GM19035 (cell line): ENCODE measurements around the gene TTC17.
A peak's percentile ranks its signal among the peaks of the same experiment; 100 is the strongest.
"Not testable (repeated sequence)": the region's sequence is repeated elsewhere in the genome, so short reads cannot be mapped to it uniquely, and the experiment has no call there.

Experiments
- ATAC-seq: cut with Tn5 transposase; IDR thresholded peaks from one replicate; pipeline ENCODE4 v1.9.1; 2021; ENCODE audit not compliant: unreplicated experiment

TTC17 gene

DNA sequence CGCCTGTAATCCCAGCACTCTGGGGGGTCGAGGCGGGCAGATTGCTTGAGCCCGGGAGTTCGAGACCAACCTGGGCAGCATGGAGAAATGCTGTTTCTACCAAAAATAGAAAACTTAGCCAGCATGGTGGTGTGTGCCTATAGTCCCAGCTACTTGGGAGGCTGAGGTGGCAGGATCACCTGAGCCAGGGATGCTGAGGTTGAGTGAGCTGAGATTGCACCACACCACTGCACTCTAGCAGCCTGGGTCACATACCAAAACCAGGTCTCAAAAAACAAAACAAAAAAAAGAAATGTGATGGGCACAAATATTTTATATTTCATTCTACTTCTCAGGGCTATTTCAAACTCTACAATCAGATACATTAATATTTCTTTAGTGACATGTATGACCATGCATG lies 25.7 kb downstream of the TTC17 start:
- ATAC-seq = no peak

DNA sequence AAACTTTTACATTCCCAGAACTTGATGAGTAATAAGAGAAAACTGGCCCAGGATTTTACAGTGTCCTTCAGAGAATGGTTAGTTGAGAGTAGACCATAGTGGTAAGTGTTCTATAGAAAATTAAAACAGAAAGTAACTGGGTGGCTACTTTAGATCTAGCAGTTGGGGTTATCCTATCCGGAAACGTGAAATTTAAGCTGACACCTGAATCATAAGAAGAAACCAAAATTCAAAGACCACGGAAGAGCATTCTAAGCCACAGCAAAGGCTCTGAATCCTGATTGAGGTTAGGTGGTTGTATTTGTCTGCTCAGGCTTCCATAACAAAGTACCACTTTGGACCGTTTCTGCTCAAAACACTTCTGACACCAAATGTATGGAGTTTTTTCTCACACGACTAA lies 34.0 kb downstream of the TTC17 start:
- no peak for ATAC-seq

DNA sequence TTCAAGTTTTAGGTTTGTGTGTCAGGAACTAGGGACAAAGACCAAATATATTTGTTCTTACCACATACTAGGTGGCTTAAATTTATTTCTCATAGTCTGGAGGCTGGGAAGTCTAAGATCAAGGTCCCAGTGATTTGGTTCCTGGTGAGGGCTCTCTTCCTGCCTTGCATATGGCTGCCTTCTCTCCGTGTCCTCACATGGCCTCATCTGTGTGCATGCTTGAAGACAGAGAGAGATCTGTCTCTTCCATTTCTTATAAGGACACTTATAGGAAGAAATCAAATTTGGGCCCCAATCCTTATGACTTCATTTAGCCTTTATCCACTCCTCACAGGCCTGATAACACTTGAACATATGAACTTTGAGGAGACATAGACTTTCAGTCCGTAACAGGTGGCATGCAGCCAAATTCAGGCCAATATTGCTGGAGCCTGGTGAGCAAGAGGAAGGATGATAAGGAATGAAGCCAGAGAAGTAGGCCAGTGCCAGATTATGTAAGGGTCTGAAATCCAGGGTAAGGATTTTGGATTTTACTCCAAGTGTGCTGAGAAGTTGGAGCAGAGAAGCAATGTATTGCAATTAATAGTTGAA lies 35.1 kb downstream of the TTC17 start:
- no peak for ATAC-seq

DNA sequence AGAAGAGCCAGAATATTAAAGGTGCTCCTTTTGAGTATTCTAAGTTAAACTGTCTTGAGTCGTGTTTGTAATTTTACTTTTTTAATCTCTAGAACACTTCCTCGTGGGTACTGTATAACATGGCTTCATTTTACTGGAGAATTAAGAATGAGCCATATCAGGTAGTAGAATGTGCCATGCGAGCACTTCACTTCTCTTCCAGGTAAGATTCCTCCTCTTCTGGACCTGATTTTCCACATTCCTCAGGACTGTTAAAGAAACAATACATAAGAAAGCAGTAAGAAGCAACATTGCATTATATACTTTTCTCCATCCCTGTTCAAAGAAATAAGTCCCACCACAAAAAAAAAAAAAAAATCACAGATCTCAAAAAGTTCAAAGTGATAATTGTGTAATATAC lies 37.9 kb downstream of the TTC17 start:
- ATAC-seq = no peak

DNA sequence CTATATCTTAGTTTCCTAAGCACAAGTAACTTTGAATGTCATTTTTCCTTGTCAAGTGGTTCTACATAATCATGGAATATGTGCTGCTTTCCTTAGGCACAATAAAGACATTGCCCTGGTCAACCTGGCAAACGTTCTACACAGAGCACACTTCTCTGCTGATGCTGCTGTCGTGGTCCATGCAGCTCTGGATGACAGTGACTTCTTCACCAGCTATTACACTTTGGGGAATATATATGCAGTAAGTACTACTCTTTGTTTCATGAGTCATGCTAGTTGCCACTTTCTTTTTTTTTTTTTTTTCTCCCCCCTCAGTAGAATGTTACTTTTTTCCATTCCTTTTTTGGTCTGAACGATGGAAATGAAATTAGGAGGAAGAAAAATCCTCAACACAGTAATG lies 38.5 kb downstream of the TTC17 start:
- ATAC-seq = no peak

DNA sequence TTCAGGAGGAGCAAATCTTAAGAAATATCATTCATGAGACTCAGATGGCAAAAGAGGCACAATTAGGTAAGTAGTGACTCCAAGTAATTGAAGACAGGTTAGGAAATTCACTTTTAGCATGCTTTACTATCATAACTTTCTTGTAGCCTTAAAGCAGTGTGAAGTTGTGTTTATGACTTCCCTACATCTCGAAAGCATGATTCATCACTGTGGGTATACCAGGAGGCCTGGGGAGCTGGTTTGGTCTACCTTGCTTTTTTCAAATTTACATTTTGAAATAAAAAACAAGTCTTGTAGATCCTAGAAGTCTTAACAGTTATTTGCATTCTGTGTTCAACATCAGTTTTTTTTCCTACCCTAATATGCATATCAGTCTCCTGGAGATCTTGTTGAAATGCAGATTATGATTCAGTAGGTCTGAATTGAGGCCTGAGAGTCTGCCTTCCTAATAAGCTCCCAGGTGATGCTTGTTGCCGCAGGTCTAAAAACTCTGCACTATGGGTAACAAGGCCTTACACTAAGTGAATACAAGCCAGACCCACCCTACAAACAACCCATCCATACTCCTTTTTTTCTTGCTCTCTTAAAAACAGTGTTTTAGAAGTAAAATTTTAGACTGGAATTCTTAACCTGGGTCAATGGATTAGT lies 41.4 kb downstream of the TTC17 start:
- ATAC-seq = no peak

DNA sequence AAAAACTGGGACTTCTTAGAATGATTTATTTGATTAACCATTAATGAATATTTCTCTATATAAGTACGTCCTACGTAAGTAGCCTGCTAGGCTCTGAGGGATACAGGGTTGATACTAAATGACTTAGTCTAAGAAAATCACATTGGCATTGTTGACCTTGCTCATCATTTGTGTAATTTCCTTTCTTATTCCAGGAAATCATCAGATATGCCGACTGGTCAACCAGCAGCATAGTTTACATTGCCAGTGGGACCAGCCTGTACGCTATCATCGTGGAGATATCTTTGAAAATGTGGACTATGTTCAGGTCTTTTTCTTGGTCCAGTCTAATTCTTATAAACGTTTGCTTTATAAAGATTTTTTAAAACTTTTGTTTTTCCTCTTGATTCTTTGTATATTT lies 42.5 kb downstream of the TTC17 start:
- ATAC-seq = no peak

DNA sequence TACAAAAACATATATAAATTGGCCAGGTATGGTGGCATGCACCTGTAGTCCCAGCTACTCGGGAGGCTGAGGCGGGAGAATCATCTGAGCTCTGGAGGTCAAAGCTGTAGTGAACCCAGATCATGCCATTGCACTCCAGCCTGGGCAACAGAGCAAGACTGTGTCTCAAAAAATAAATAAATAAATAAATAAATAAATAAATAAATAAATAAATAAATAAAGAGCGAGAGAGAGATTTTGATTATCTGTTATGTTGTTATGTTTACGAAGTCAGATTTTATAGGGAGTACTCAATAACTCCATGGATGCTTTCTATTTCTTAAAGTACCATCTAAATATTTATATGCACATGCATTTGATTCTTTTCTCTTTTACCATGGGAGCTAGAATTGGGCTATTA lies 43.1 kb downstream of the TTC17 start:
- ATAC-seq = not testable (repeated sequence)

DNA sequence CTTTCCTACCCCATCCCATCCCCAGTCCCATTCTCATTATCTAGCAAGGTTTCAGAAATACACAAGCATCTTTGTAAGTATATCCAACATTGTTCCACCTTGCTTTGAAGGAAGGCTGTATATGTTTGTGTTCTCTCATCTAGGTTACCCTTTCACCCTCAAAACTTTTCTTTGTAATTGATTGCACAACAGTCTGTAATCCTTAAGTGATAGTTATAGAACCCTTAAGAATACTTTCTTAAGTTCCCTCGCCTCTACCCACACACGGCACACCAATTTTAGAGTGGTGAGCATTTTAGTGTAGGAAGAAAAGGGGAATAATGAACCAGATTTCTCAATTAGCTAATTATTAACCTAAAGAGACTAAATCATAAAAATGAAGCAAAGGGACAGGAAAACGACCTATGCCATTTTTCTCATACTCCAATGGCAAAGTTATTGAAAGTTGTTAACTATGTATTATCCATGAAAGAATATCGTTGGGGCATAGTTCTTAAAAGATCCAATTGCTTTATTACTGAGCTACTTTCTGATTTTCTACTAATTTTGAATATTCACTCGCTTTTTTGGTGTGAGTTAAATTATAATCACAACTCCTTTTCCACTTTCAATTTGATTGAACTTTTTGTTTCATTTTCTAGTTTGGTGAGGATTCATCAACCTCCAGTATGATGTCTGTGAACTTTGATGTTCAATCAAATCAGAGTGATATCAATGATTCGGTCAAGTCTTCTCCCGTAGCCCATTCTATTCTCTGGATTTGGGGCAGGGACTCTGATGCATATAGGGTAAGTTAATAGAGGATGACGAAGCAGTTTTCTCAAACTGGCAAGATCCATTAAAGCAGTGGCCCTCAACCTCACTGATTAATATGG lies 44.9 kb downstream of the TTC17 start:
- ATAC-seq = no peak

DNA sequence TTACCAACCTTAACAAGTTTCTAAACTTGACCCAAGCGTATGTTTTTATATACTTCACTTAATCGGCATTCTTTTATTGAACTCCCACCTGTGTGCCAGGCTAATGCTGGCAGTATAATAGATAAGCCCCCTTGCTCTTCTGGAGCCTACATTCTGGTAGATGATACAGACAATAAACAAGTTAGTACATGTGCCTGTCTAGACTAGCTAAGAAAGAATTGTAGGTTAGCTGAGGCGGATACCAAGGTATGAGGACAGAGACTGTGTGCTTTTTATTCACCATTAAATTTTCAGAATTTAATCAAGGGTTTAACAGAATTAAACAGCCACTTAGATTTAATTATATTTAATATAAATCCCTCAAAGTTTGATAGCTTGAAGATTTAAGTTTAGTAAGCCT lies 45.7 kb downstream of the TTC17 start:
- ATAC-seq = no peak

DNA sequence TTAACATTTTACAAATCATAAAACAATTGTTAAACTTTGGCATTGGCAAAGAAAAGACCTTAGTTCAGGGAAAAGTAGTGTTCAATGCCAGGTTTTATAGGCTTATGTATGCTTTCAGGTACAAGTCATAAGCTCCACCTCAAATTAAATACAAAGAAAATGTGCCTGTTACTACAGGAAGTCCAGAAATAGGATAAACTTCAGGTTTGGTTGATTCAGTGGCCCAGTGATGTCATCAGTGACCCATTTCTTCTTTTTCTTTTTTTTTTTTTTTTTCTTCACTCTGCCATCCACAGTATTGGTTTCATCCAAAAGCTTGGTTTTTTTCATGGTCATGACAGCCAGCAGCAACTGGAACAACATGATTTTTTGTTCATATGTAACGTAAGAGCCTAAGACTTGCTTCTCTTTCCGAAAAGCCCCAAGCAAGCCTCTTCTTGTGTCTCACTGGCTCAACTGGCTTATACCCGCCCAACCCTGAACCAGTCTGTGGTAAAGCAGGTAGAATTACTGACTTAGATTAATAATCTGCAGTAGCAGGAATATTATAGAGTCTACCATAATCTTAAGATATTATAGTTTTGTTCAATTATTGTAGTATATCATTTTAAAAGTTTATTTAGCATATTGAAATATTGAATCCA lies 46.2 kb downstream of the TTC17 start:
- ATAC-seq = no peak

DNA sequence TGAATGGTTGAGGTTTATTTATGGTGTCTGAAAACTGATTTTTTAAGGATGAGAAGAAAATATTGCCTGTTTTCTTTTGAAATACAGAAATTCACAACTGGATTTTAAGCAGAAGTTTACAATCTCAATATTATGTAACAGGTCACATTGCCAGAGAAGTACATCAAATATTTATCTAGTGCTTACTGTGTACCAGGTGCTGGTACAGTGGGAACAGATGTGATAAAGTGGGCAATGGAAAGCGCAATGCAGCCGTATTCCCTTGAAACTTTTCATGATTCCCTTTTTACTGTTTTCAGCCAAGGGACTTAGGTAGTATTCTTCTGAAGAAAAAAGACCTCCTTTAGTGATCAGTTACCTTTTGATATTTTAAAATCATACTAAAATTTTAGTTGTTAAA lies 49.6 kb downstream of the TTC17 start:
- no peak for ATAC-seq

DNA sequence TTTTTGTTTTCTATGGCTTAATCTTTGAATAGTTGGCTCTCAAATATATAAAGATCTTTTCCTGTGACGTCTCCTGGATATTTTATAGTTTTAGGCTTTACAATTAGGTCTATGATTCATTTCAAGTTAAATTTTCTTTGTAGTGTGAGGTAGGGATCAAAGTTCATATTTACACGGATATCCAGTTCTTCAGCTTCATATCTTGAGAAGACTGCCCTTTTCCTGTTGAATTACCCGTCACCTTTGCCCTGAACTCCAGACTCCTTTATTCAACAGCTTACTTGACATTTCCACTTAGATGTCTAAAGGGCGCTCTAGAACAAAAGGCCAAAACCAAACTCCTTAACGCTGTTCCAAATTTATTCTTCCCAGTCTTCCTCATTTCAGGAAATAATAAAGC lies 51.7 kb downstream of the TTC17 start:
- no peak for ATAC-seq

DNA sequence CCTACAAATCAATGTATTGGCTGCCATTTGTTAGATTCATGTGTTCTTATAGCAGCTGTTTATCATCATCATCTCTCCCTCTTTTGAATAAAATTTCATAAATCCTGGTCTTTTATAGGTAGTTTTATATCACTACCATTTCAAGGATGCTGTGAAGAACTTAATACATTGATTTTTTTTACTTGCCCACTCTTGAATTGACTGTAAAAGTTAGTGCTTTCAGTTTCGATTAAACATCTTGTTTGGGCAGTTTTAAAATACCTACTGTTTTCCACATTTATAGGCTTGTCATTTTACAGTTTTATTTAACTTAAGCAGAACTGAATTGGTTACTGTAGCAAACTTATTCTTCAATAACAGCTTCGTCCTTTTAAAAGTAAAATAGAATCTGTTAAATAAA lies 59.5 kb downstream of the TTC17 start:
- ATAC-seq = peak; percentile 64

DNA sequence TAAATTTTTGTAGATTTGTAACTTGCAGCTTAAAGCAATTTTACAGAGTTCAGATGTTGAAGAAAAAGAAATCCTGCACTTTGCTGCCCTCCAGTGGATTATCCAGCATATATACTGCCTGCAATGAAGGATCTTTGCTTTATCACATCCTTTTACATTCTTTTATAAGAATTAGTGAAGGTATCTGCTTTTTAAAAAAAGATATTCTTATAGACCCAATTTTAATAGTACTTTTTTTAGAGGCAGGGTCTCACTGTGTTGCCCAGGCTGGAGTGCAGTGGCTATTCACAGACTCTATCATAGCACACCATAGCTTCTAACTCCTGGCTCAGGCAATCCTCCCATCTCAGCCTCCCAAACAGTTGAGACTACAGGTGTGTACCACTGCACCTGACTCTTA lies 60.7 kb downstream of the TTC17 start:
- no peak for ATAC-seq

DNA sequence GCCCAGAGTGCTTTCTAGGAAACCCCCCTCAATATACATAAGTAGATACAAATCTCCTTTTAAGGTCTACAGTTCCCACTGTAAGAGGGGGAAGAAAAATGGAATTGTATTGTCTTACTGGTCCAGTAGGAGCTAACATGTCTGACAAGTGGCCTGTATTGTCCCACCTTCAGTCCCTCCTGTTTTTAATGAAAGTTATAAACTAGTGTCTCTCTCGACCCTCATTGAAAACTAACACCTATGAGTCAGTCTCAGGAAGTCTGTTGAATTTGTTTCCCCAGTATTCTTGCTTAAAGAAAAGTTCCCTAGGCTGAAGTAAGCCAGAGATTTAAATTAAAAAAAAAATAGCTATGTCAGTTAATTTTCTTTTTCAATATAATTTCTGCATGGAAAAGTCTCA lies 69.3 kb downstream of the TTC17 start:
- ATAC-seq = no peak

DNA sequence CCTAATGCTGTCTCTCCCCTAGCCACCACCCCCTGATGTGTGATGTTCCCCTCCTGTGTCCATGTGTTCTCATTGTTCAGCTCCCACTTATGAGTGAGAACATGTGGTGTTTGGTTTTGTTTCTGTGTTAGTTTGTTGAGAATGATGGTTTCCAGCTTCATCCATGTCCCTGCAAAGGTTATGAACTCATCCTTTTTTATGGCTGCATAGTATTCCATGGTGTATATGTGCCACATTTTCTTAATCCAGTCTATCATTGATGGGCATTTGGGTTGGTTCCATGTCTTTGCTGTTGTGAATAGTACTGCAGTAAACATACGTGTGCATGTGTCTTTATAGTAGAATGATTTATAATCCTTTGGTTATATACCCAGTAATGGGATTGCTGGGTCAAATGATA lies 72.2 kb downstream of the TTC17 start:
- ATAC-seq = not testable (repeated sequence)

DNA sequence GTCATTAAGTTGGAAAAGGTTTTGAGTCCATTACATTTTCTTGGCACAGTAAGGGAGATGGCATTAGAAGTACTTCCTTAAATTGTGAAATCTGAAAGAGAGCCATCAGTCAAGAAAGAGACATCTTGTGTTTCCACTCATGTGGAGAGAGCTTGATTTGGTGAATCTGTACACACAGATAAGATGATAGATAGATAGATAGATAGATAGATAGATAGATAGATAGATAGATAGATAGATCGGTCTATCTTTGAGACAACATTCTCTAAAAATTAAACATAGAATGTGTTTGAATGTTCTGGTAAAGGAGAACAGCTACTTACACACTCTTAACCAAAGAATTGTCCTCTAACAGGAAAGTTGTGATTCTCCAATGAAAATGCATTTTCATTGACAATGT lies 76.2 kb downstream of the TTC17 start:
- no peak for ATAC-seq

DNA sequence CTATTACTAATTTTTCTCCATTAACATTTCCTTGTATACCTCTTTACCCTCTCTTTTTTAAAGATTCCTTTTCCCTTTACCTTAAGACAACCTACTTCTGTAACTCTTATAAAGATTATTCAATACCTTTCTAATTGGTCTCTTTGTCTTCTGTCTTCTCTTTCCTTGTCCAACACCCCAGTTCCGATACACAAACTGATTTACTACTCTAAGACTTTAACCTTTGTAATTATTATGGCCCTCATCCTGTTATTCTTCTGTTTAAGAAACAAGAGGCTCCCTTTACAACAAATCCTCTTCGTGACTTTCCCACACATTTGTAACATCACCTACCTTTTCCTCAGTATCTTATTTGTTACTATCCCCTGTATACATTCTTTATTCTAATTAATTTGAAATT lies 81.8 kb downstream of the TTC17 start:
- no peak for ATAC-seq

DNA sequence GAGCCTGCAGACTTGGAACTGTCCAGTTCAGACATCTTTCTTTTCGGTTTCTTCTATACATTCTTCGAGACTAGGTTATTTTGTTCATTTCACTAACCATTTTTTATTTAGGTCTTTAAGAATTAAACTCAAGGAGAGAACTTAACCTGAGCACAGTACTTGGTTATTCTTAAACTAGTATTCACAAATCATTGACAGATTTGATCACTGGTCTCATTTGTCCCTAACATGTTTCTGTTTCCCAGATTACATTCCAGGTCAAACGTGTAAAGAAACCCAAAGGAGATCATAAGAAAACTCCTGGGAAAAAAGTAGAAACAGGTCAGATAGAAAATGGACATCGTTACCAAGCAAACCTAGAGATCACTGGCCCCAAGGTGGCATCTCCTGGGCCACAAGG lies 85.1 kb downstream of the TTC17 start:
- no peak for ATAC-seq

DNA sequence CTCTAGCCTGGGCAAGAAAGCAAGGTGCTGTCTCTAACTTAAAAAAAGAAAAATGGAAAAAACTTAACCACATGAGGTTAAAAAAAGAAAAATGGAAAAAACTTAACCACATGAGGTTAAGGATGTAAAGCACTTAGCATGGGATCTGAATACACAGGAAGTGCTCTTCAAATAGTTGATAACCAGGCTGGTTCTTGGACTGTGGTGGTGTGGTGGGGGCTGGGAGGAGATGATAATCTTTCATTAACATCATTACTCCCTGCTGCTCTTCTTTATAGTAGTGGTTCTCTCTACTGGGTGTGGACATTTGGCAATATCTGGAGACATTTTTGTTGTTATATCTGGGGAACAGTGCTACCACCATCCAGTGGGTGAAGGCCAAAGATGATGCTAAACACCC lies 88.4 kb downstream of the TTC17 start:
- ATAC-seq = no peak

DNA sequence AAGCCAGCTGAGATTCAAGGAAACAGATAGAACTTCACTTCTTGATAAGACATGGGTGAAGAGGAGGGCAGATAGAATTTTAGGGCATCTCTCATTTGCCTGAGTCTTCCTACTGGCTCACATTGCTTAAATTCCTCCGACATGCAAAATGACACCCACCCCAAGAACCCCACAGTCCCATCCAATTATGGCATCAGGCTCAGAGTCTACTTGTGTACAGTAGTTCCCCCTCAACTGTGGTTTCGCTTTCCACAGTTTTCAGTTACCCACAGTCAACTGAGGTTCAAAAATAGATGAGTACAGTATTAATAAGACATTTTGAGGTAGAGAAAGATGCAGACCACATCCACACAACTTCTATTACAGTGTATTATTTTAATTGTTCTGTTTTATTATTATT lies 99.8 kb downstream of the TTC17 start:
- ATAC-seq = no peak
